ENCODE results near the gene TEKTIP1.

DNA sequence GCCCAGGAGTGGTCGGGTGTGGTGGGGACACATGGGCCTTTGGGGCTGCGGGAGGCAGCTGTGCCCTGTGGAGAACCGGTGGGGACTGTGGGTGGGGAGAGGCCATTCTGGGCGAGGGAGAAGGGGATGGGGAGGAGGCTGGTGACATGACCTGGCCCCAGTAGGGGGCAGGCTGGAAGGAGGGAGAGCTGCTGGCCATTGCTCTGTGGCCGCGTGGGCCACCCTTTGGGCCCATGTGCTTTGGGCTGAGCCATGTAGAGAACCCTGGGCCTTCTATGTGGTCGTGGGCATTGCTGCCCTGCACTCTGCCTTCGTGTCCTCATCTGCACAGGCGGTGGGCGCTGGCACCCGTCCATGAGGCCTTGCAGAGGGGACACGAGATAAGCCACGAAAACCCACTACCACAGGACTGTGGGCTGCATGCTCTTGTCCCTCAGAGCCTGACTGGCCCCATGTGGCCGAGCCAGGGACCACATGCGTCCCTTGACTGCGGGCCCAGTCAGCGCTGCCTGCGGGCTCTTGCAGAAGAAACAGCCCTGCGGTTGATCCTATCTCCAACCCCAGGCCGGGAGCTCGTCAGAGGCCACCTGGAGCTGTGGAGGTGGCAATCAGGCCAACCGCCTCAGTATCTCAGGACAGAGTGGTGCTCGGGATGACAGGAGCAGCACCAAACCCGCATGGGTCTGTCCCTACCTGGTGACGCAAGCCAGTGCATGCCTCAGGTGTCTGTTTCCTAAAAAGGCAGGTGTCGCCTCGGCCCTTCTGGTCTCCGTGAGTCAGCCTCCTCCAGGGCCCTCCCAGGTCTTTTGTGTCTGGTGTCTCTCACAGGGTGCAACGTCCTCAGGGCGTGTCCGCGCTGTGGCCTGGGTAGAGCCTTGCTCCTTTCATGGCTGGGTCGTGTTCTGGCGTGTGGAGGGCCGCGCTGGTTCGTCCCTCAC is 18.5 kb upstream of the TEKTIP1 start:
- TF ChIP-seq JUNB (CRISPR knock-in tag; conservative IDR thresholded peaks at IDR 0.05) (no peak), HDAC3 (IDR thresholded peaks at IDR 0.05; ENCODE audit: borderline replicate concordance, partially characterized antibody) (peak; percentile 46), POLR2AphosphoS5 (IDR thresholded peaks at IDR 0.05; ENCODE audit: control insufficient read depth, insufficient read depth, low read depth, low read length) (peak; percentile 77), ATF7 (IDR thresholded peaks at IDR 0.05) (peak; percentile 69), ETV6 (IDR thresholded peaks at IDR 0.05; ENCODE audit: borderline replicate concordance in 1 of 2, low read depth in 2 of 2, low read length in 1 of 2) (0 out of 4 replicates have a peak, but pooled peaks of 1 of the 2 experiments have one; percentile 38), ETV6 (CRISPR knock-in tag; IDR thresholded peaks at IDR 0.05; ENCODE audit: borderline replicate concordance) (peak; percentile 94; the same call in 1 of the 2 replicates), POLR2A (conservative IDR thresholded peaks at IDR 0.05) (no peak), CHD1 (IDR thresholded peaks at IDR 0.05; ENCODE audit: low read length) (no peak), ZNF780A (CRISPR knock-in tag; IDR thresholded peaks at IDR 0.05) (no peak)
- TF ChIP-seq, protein P1, sequence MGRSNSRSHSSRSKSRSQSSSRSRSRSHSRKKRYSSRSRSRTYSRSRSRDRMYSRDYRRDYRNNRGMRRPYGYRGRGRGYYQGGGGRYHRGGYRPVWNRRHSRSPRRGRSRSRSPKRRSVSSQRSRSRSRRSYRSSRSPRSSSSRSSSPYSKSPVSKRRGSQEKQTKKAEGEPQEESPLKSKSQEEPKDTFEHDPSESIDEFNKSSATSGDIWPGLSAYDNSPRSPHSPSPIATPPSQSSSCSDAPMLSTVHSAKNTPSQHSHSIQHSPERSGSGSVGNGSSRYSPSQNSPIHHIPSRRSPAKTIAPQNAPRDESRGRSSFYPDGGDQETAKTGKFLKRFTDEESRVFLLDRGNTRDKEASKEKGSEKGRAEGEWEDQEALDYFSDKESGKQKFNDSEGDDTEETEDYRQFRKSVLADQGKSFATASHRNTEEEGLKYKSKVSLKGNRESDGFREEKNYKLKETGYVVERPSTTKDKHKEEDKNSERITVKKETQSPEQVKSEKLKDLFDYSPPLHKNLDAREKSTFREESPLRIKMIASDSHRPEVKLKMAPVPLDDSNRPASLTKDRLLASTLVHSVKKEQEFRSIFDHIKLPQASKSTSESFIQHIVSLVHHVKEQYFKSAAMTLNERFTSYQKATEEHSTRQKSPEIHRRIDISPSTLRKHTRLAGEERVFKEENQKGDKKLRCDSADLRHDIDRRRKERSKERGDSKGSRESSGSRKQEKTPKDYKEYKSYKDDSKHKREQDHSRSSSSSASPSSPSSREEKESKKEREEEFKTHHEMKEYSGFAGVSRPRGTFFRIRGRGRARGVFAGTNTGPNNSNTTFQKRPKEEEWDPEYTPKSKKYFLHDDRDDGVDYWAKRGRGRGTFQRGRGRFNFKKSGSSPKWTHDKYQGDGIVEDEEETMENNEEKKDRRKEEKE (IDR thresholded peaks at IDR 0.05; ENCODE audit: borderline replicate concordance in 1 of 2, control insufficient read depth in 1 of 2, low read depth in 2 of 2, low read length in 1 of 2), result no peak
- TF ChIP-seq, protein P2, sequence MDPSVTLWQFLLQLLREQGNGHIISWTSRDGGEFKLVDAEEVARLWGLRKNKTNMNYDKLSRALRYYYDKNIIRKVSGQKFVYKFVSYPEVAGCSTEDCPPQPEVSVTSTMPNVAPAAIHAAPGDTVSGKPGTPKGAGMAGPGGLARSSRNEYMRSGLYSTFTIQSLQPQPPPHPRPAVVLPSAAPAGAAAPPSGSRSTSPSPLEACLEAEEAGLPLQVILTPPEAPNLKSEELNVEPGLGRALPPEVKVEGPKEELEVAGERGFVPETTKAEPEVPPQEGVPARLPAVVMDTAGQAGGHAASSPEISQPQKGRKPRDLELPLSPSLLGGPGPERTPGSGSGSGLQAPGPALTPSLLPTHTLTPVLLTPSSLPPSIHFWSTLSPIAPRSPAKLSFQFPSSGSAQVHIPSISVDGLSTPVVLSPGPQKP (CRISPR knock-in tag; IDR thresholded peaks at IDR 0.05), result no peak

All from K562 (cell line).